ENCODE results near the gene CPXM2.
"Not testable (repeated sequence)": the region's sequence is repeated elsewhere in the genome, so short reads cannot be mapped to it uniquely, and the experiment has no call there.

Gene CPXM2

GRCh38 chr10:123746520-123746919, 145.1 kb downstream of the CPXM2 start:
- DNase-seq, result no peak

DNA sequence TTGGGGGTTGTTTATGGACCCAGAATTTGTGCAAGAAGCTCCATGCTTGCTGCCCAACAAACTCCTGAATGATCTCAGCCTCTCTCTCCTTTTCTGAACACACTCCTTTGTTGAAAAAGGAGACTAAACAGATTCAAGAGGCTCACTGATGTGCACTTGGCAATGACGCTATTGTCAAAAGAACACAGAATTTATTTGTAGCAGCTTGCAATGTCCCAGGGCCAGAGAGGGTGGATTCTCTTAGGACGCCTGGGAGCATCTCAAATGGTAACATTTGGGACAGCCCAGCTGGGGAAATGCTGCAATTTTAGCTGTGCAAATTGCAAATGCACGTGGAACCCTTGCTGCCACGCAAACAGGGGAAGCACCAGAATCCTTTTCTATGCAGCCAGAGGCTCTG, 145.5 kb downstream of the CPXM2 start:
- no peak for DNase-seq

DNA sequence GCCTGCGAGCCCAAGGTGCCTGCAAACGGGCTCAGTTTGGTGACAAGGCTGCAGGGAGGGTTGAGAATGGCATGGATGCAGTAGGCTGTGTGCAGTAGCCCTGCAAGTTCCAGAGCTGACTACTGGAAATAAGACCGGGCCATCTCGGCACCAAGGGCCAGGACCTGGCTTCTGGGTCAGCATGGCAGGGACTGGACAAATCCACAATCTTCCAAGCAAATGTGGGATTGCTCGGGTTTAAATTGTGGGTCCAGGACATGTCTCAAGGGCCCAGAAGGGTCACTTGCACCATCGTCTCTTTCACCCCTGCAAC, 147.4 kb downstream of the CPXM2 start:
- no peak for DNase-seq

GRCh38 chr10:123743441-123744223, 148.0 kb downstream of the CPXM2 start:
- DNase-seq, result no peak

DNA sequence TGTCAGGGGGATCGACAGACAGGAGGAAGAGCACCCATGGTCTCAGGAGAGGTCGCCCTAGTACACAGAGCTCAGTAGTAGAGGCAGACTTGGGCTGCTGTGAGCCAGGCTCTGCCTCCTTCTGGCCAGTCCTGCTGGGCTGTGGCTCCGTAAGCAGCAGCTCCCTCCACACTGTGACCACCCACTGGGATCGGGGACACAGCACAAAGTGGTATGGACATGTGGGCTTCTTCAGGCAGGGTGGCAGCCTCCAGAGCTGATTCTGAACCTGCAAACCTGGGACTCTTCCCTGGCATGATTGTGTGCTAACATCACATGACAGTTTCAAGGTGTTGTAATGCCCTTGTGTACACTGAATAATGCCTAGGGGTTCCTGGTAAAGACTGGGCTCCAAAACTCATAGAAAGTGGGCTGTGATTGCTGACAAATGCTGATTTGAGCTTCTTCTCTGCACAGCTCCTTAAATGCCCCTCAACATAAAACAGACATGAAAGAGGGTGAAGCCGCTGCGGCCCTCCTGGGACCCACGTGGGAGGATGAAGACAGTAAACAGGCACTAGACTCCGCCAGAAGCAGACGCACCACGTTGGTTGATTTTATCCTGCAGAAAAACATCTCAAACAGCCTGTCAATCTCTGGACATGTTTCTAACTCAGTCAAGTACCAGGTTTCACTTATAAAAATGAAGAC, 148.7 kb downstream of the CPXM2 start:
- no peak for DNase-seq

DNA sequence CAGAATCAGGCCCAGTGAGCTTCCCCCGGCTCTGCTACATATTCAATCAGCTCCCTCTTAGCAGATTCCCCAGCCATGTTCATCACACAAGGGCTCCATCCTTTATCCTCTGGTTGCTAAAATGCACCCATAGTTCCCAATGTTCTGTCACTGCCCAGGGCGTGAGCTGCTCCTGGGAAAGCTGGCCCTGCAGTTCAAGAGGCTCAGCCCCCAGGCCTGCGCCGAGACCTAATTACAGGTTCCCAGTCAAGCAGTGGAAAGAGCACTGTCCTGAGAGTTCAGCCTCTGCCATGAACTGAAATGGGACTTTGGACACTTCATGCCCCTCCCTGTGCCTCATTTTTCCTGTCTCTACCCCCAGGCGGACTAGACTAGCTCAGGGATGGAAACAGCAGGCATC, 149.9 kb downstream of the CPXM2 start:
- no peak for DNase-seq

- DNase-seq, result no peak
Measured at GRCh38 chr10:123741146-123741545, 150.5 kb downstream of the CPXM2 start.

- not testable (repeated sequence) for DNase-seq
Measured at GRCh38 chr10:123736917-123737316, 154.7 kb downstream of the CPXM2 start.

DNA sequence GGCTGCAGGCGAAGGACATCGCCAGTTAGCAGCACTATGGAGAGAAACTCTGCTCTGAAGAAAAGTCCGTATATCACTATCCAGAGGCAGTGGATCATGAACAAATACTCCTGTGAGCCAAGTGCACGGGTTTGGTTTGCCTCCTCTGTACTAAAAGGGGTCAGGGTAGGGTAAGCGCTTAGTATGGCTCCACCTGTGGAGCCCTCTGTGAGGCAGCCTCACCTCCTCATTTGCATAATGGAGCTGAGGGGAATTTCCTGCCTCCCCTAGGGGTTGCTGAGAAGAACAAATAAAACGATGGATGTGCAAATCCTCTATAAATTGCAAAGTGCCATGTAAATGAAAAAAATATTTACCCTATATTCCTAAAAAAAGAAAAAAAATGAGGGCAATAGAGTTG, 162.1 kb downstream of the CPXM2 start:
- DNase-seq, result no peak

GRCh38 chr10:123726836-123727235, 164.8 kb downstream of the CPXM2 start:
- DNase-seq, result no peak

DNA sequence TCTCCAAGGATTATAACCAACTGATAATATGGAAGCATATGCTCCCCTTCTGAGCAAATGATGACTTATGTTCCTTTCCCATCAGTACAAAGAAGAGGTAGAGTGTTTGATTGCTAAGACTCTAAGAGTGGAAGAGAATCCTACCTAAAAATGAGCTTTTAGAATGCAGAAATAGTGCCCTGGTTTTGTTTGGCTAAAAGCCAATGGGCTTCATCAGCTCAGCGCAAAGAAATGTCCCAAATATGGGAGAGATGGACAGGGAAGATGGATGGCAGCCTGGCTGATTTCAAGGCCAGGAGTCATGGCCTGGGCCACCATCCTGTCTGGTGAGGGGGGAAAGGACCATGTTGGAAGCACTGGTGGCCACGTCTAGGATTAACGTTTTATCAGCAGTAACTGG, 165.2 kb downstream of the CPXM2 start:
- no peak for DNase-seq

GRCh38 chr10:123724747-123725146, 166.9 kb downstream of the CPXM2 start:
- no peak for DNase-seq

- no peak for DNase-seq
Measured at GRCh38 chr10:123722351-123722750, 169.3 kb downstream of the CPXM2 start.

DNA sequence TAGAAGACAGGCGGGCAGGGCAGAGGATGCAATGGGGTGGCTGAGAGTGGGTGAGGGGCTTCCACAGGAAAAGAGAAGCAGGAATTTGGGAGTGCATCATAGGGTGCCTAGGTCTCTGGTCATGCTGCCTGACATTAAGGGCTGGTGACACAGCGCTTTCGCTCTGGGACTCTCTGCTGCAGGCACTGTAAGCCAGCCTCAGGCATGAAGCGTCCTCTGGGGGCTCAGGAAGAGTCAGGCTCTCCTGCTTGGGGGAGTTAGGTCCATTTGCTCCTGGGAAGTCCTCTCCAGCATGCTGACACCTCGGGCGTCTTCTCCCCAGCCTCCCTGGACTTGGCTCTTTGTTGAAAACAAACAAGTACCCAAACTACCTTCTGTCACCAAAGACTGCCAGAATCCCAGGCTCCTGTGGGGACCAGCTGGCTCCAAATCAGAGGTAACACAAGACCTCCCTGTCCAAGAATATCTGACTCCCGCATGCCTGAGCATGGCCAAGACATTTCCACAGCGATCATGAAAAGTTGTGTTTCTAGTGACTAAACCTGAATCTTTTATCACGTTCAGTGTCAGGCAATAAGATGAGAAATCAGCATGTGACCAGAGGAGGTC, 170.1 kb downstream of the CPXM2 start:
- DNase-seq, result no peak

GRCh38 chr10:123720536-123720935, 171.1 kb downstream of the CPXM2 start:
- DNase-seq, result no peak

DNA sequence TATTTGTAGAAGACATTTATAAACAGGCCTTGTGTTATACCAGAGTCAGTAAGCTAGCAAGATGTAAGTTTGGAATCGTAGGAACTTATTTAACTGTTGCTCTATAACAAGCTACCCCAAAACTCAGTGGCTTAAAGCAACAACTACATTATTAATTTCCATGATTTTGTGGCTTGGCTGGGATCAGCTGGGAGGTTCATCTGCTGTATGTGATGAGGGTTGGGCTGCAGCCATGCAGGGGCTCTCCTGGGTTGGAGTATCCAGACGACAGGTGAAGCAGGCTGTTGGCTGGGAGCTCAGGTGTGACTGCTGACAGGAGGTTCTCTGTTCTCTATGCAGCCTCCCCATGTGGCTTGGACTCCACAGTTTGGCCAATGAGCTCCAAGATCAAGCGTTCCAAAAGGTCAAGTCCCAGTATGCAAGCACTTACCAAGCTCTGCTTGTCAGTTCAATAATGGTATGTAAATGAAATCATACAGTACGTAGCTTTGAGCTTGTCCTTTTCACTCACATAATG, 173.0 kb downstream of the CPXM2 start:
- DNase-seq, result no peak

GRCh38 chr10:123717336-123717735, 174.3 kb downstream of the CPXM2 start:
- DNase-seq, result no peak

- no peak for DNase-seq
Measured at GRCh38 chr10:123715546-123715945, 176.1 kb downstream of the CPXM2 start.

DNA sequence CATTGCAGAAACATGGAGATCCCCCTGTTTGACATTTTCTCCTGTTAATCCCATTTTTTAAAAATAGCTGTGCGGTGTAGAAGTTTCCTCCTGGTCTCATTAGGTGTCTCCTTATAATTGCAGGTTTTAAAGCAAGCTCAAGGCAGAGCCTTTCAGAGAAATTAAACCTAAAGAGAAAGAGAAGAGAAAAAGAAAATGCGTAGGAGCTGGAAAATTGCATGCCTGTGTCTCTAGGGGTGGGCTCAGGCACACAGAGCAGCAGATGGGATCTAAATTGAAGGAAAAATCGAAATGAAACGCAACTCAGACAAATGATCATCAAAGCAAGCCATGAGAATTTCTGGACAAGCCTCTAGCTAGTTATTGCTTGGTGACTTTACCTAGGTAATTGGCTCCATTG, 185.4 kb downstream of the CPXM2 start:
- no peak for DNase-seq

- no peak for DNase-seq
Measured at GRCh38 chr10:123704812-123705211, 186.8 kb downstream of the CPXM2 start.

DNA sequence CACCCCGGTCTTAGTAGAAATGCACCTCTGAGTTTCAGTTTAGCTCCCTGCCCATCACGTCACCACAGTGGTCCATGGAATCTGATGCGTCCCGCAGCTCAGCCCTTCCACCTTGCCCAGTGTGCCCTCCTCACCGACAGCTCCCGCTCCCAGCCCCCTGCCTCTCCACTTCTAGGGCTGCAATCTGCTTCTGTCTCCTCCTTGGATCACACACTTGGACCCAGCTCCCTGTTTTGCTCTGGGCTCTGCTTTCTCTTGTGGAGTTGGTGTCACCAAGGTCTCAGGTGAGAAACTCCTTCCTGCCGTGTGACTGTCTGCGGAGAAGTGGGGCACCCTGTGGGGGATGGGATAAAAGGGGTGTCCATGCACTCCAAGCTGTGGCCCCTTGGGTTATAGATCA, 187.5 kb downstream of the CPXM2 start:
- DNase-seq, result no peak

GRCh38 chr10:123703195-123703790, 188.3 kb downstream of the CPXM2 start:
- no peak for DNase-seq
